ENCODE measurements around the gene ANAPC16.
"Not testable (repeated sequence)": the region's sequence is repeated elsewhere in the genome, so short reads cannot be mapped to it uniquely, and the experiment has no call there.

ANAPC16 gene

GRCh38 chr10:72220637-72221036 is 4.8 kb downstream of the ANAPC16 start:
- Histone ChIP-seq H3K9ac (no peak overlapping the region), H3K4me3 (no peak overlapping the region), H3K4me1 (peaks cover 34 to 68% (median 52%) of the 10 kb centered on the region in 10 experiments), H3K9me3 (replicated peaks in 1 of 11) (no peaks in the 10 kb centered on the region), H3K36me3 (peaks cover 25 to 47% (median 38%) of the 10 kb centered on the region in 11 experiments), H3K27me3 (no peaks in the 10 kb centered on the region), H3K4me2 (no peak overlapping the region), H4K20me1 (peaks cover 0 to 27% (median 5%) of the 10 kb centered on the region in 11 experiments; a peak in 10 of 22 replicates), H3K27ac (no peak overlapping the region)
- no peak for TF ChIP-seq Cebpa-rat (IDR thresholded peaks at IDR 0.05)

- H3K9ac ChIP-seq: no peak overlapping the region
- no peak overlapping the region for H3K4me2 ChIP-seq
- H3K9me3 ChIP-seq (replicated peaks in 1 of 11): no peaks in the 10 kb centered on the region
- H3K4me3 ChIP-seq: no peak overlapping the region
- H3K36me3 ChIP-seq: peaks cover 25 to 54% (median 44%) of the 10 kb centered on the region in 11 experiments
- no peak for TF ChIP-seq Cebpa-rat (IDR thresholded peaks at IDR 0.05)
- H3K4me1 ChIP-seq: peaks cover 36 to 74% (median 54%) of the 10 kb centered on the region in 10 experiments
- no peak overlapping the region for H3K27ac ChIP-seq
- H4K20me1 ChIP-seq: peaks cover 0 to 27% (median 5%) of the 10 kb centered on the region in 11 experiments; a peak in 10 of 22 replicates
- H3K27me3 ChIP-seq: no peaks in the 10 kb centered on the region
Measured at GRCh38 chr10:72221278-72221677, 5.5 kb downstream of the ANAPC16 start.

- H3K27ac ChIP-seq: peak overlapping the region; percentile 9 to 88 (median 61); a peak in 18 of 22 replicates
- no peaks in the 10 kb centered on the region for H3K27me3 ChIP-seq
- H3K4me2 ChIP-seq: peak overlapping the region in 8 of 11 experiments; percentile 10 to 87 (median 61); a peak in 14 of 22 replicates
- no peak overlapping the region for H3K4me3 ChIP-seq
- peak overlapping the region in 10 of 11 experiments; percentile 6 to 73 (median 56); a peak in 17 of 22 replicates for H3K9ac ChIP-seq
- H3K36me3 ChIP-seq: peaks cover 25 to 66% (median 48%) of the 10 kb centered on the region in 11 experiments
- H3K4me1 ChIP-seq: peaks cover 35 to 77% (median 56%) of the 10 kb centered on the region in 10 experiments
- peaks cover 0 to 15% (median 6%) of the 10 kb centered on the region in 11 experiments; a peak in 10 of 22 replicates for H4K20me1 ChIP-seq
- TF ChIP-seq Cebpa-rat (IDR thresholded peaks at IDR 0.05): peak in 5 of 11 experiments; percentile 18 to 67 (median 44); a peak in 5 of 22 replicates
- H3K9me3 ChIP-seq (replicated peaks in 1 of 11): no peaks in the 10 kb centered on the region
Measured at GRCh38 chr10:72223743-72224101, 7.9 kb downstream of the ANAPC16 start.

- H3K27me3 ChIP-seq; H3K9me3 ChIP-seq (replicated peaks in 1 of 11); H3K4me3 ChIP-seq: not testable (repeated sequence)
- H3K4me2 ChIP-seq: peak overlapping the region in 7 of 11 experiments; percentile 48 to 87 (median 66); a peak in 14 of 22 replicates
- peaks cover 0 to 13% (median 5%) of the 10 kb centered on the region in 11 experiments; a peak in 8 of 22 replicates for H4K20me1 ChIP-seq
- H3K36me3 ChIP-seq: peaks cover 25 to 71% (median 48%) of the 10 kb centered on the region in 11 experiments
- H3K9ac ChIP-seq: peak overlapping the region in 9 of 11 experiments; percentile 36 to 73 (median 64); a peak in 13 of 22 replicates
- H3K27ac ChIP-seq: peak overlapping the region; percentile 9 to 88 (median 61); a peak in 18 of 22 replicates
- H3K4me1 ChIP-seq: peaks cover 32 to 77% (median 56%) of the 10 kb centered on the region in 10 experiments
Measured at GRCh38 chr10:72224191-72224590, 8.4 kb downstream of the ANAPC16 start.

- peak overlapping the region in 2 of 11 experiments; percentile 25 to 26; a peak in 3 of 22 replicates for H3K27ac ChIP-seq
- no peak overlapping the region for H3K4me3 ChIP-seq
- no peak for TF ChIP-seq Cebpa-rat (IDR thresholded peaks at IDR 0.05)
- H3K27me3 ChIP-seq: no peaks in the 10 kb centered on the region
- H3K36me3 ChIP-seq: peaks cover 20 to 73% (median 49%) of the 10 kb centered on the region in 11 experiments; a peak in 21 of 22 replicates
- H3K9me3 ChIP-seq (replicated peaks in 1 of 11): no peaks in the 10 kb centered on the region
- no peak overlapping the region for H3K9ac ChIP-seq
- peaks cover 43 to 90% (median 65%) of the 10 kb centered on the region in 10 experiments for H3K4me1 ChIP-seq
- peak overlapping the region in 10 of 11 experiments; percentile 2 to 71 (median 28); a peak in 12 of 22 replicates for H3K4me2 ChIP-seq
- peaks cover 0 to 11% (median 0%) of the 10 kb centered on the region in 11 experiments; a peak in 5 of 22 replicates for H4K20me1 ChIP-seq
Measured at GRCh38 chr10:72226418-72227027, 10.7 kb downstream of the ANAPC16 start.

- peak overlapping the region; percentile 37 to 71 (median 58) for H3K4me2 ChIP-seq
- H3K27ac ChIP-seq: peak overlapping the region in 4 of 11 experiments; percentile 2 to 61 (median 54); a peak in 8 of 22 replicates
- H3K4me1 ChIP-seq: peaks cover 43 to 85% (median 62%) of the 10 kb centered on the region in 10 experiments
- peaks cover 0 to 11% (median 0%) of the 10 kb centered on the region in 11 experiments; a peak in 5 of 22 replicates for H4K20me1 ChIP-seq
- H3K9me3 ChIP-seq (replicated peaks in 1 of 11): no peaks in the 10 kb centered on the region
- H3K9ac ChIP-seq: peak overlapping the region in 6 of 11 experiments; percentile 3 to 51 (median 34); a peak in 6 of 22 replicates
- H3K4me3 ChIP-seq: no peak overlapping the region
- no peak for TF ChIP-seq Cebpa-rat (IDR thresholded peaks at IDR 0.05)
- peaks cover 24 to 82% (median 57%) of the 10 kb centered on the region in 11 experiments for H3K36me3 ChIP-seq
- no peaks in the 10 kb centered on the region for H3K27me3 ChIP-seq
Measured at GRCh38 chr10:72227826-72228225, 12.0 kb downstream of the ANAPC16 start.

GRCh38 chr10:72228318-72228751 is 12.5 kb downstream of the ANAPC16 start:
- no peak for TF ChIP-seq Cebpa-rat (IDR thresholded peaks at IDR 0.05)
- H3K4me3 ChIP-seq: no peak overlapping the region
- peak overlapping the region; percentile 37 to 71 (median 58) for H3K4me2 ChIP-seq
- H3K9ac ChIP-seq: peak overlapping the region in 6 of 11 experiments; percentile 3 to 51 (median 34); a peak in 6 of 22 replicates
- H3K36me3 ChIP-seq: peaks cover 29 to 86% (median 61%) of the 10 kb centered on the region in 11 experiments
- peaks cover 38 to 85% (median 57%) of the 10 kb centered on the region in 10 experiments for H3K4me1 ChIP-seq
- no peaks in the 10 kb centered on the region for H3K9me3 ChIP-seq (replicated peaks in 1 of 11)
- H3K27me3 ChIP-seq: no peaks in the 10 kb centered on the region
- H3K27ac ChIP-seq: peak overlapping the region in 4 of 11 experiments; percentile 2 to 61 (median 54); a peak in 8 of 22 replicates
- peaks cover 0 to 11% (median 0%) of the 10 kb centered on the region in 11 experiments; a peak in 5 of 22 replicates for H4K20me1 ChIP-seq

- no peak overlapping the region for H3K4me3 ChIP-seq
- peaks cover 0 to 11% (median 0%) of the 10 kb centered on the region in 11 experiments; a peak in 4 of 22 replicates for H4K20me1 ChIP-seq
- 0 out of 22 replicates have a peak overlapping the region, but pooled peaks of 1 of the 11 experiments have one; percentile 9 for H3K27ac ChIP-seq
- H3K4me2 ChIP-seq: peak overlapping the region in 4 of 11 experiments; percentile 10 to 56 (median 14); a peak in 5 of 22 replicates
- no peak for TF ChIP-seq Cebpa-rat (IDR thresholded peaks at IDR 0.05)
- peaks cover 32 to 73% (median 47%) of the 10 kb centered on the region in 10 experiments for H3K4me1 ChIP-seq
- no peaks in the 10 kb centered on the region for H3K27me3 ChIP-seq
- no peaks in the 10 kb centered on the region for H3K9me3 ChIP-seq (replicated peaks in 1 of 11)
- peaks cover 39 to 86% (median 62%) of the 10 kb centered on the region in 11 experiments for H3K36me3 ChIP-seq
- no peak overlapping the region for H3K9ac ChIP-seq
Measured at GRCh38 chr10:72229261-72230251, 13.7 kb downstream of the ANAPC16 start.
